Muscle layer of duodenum (tissue), 2 donors: ENCODE results near the gene PRIMPOL.

ENCODE experiments used
- H3K27ac ChIP-seq: one replicate; pipeline ENCODE4 v1.7.0; 2013; ENCODE audit warnings: mild to moderate bottlenecking, low read length
- H3K27me3 ChIP-seq: one replicate; pipeline ENCODE4 v1.7.0; 2013; ENCODE audit warnings: low read depth, mild to moderate bottlenecking, control low read depth, low read length
- H3K36me3 ChIP-seq, 2 donors: one replicate each; pipeline ENCODE4 v1.7.0; 2013; ENCODE audit warnings: low read length in 2 of 2, control low read depth in 1 of 2, mild to moderate bottlenecking in 1 of 2; ENCODE audit not compliant: insufficient read depth in 2 of 2, control insufficient read depth in 1 of 2
- H3K4me1 ChIP-seq, 2 donors: one replicate each; pipeline ENCODE4 v1.7.0; 2013; ENCODE audit warnings: low read length in 2 of 2, mild to moderate bottlenecking in 2 of 2, control low read depth in 1 of 2, moderate library complexity in 1 of 2; ENCODE audit not compliant: insufficient read depth in 2 of 2, control insufficient read depth in 1 of 2
- H3K4me3 ChIP-seq, 2 donors: one replicate each; pipeline ENCODE4 v1.7.0; 2013; ENCODE audit warnings: low read length in 2 of 2, low read depth in 1 of 2, mild to moderate bottlenecking in 1 of 2
- H3K9me3 ChIP-seq, 2 donors: one replicate each; pipeline ENCODE4 v1.7.0; 2013; ENCODE audit warnings: low read length in 2 of 2, control low read depth in 1 of 2, mild to moderate bottlenecking in 1 of 2; ENCODE audit not compliant: control insufficient read depth in 1 of 2
- donor health status: healthy.

The PRIMPOL gene

DNA sequence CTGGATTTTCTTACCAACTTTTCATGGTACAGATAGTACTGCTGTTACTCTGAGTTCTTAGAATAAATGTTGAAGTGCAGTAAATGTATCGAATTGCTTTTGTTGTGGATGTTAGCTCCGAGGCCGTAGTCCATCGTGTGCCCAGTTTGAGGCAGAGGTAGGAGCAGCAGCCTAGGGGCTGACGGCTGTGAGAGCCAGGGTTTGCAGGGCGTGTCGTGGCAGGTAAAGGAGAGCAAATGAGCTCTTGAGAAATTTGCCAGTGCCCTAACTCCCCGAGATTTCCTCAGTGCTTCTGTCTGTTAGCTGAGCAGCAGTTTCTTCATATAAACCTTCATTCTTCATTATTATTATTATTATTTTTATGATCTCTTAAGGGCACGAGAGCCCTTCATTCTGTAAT lies 21.6 kb downstream of the PRIMPOL start:
- no peaks in the 10 kb centered on the region for H3K27me3 ChIP-seq
- H3K4me3 ChIP-seq: no peak overlapping the region
- H3K36me3 ChIP-seq: peaks cover 19 to 64% of the 10 kb centered on the region in 2 donors
- no peaks in the 10 kb centered on the region for H3K9me3 ChIP-seq
- H3K27ac ChIP-seq: no peak overlapping the region
- H3K4me1 ChIP-seq: no peaks in the 10 kb centered on the region

DNA sequence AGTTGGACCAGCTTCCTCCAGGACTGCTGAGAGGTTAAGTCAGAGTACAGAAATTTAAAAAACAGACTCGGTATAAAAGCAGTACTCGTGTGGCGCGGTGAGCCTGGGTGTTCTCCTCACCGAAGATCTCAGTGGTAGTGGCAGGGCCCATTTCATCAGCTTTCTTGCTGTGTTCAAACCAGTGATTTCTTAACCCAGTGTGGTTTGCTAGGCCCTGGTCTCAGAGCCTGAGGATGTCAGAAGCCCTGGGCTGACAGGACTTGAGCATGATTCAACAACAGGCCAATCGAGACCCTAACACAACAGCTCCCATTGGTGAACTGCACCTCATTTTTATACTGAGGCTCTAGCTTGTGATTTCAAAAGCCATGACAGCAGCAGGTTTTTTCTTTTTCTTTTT lies 23.2 kb downstream of the PRIMPOL start:
- Histone ChIP-seq H3K36me3 (peaks cover 19 to 51% of the 10 kb centered on the region in 2 donors), H3K27ac (no peak overlapping the region), H3K4me3 (no peak overlapping the region), H3K27me3 (no peaks in the 10 kb centered on the region), H3K9me3 (no peaks in the 10 kb centered on the region), H3K4me1 (no peaks in the 10 kb centered on the region)

DNA sequence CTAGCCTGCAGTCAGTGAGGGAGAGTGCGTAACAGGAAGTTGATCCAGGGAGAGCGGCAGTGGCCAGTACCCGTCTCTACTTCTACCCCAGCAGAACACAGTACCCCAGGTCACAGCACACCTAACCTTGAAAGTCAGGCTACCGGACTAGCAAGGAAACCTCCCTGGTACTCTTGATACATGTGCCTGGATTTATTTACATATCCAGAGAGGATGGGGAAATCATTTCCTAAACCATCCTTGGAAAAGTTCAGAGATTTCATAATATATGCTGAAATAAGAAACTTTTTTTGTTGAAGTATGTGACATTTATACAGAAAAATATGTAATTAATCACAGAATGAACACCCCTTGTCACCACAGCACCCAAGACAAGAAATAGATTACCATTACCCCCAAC lies 24.5 kb downstream of the PRIMPOL start:
- Histone ChIP-seq H3K4me1 (no peaks in the 10 kb centered on the region), H3K4me3 (no peak overlapping the region), H3K27me3 (no peaks in the 10 kb centered on the region), H3K27ac (no peak overlapping the region), H3K9me3 (no peaks in the 10 kb centered on the region), H3K36me3 (peaks cover 13 to 41% of the 10 kb centered on the region in 2 donors)

DNA sequence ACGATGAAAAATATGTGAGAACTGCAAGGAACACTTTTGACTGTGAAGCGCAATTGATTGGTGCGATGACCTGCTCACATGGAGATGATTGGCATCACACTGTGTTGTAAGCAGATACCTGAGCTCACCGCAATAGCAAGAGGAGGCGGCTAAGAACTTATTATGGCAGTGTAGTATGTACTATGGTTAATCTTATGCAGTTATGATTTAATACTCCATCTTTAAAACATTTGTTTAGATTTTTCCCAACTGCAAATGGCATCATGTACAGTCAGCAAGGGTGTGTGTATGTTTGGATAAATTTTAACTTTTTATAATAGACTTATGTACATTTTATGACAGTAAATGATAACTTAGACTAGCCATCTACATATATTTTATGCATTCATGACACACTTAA lies 25.5 kb downstream of the PRIMPOL start:
- Histone ChIP-seq H3K36me3 (peaks cover 13 to 35% of the 10 kb centered on the region in 2 donors), H3K4me1 (no peaks in the 10 kb centered on the region), H3K27ac (no peak overlapping the region), H3K4me3 (no peak overlapping the region), H3K9me3 (no peaks in the 10 kb centered on the region), H3K27me3 (no peaks in the 10 kb centered on the region)

DNA sequence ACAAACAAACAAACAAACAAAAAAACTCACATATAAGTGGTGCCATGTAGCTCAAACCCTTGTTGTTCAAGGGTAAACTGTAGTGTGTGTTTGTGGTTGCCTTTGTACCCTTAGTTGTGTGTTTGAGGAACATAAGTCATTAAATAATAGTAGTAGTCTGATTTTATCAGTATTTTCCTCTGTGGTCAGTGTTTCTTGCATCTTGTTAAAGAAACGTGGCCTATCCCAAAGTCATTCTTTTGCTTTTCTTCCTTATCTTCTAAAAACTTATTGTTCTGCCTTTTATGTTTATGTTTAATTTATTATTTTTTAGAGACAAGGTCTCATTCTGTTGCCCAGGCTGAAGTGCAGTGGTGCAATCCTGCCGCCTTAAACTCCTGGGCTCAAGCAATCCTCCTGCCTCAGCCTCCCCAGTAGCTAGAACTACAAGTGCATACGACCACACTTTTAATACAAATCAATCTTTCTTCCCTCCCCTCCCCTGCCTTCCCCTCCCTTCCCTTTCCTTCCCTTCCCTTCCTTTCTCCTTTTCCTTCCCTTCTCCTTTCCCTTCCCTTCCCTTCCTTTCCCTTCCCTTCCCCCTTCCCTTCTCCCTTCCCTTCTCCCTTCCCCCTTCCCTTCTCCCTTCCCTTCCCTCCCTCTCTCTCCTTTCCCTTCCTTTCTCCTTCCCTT lies 26.4 kb downstream of the PRIMPOL start:
- Histone ChIP-seq H3K36me3 (peaks cover 17 to 32% of the 10 kb centered on the region in 2 donors), H3K27me3 (no peaks in the 10 kb centered on the region), H3K27ac (no peak overlapping the region), H3K4me1 (peaks cover 0 to 3% of the 10 kb centered on the region in 2 donors), H3K4me3 (no peak overlapping the region), H3K9me3 (no peaks in the 10 kb centered on the region)

DNA sequence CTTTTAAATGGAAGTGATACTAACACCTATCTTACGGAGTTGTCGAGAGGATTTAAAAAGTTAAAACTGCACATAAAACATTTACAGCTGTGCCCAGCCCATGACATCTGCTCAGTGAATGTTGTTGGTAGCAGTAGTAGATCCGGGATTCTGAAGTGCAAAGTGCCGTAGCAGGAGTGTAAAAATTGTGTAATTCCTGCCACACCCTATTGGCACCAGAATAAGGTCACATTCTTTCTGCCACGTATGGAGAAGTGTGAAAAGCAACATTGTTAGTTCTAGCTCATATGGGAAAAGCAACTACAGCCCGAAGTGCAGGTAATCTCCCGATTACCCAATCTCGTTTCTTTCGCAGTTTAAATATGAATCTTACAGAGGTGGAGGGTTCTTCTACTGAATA lies 31.2 kb downstream of the PRIMPOL start:
- Histone ChIP-seq H3K4me3 (no peak overlapping the region), H3K27me3 (no peaks in the 10 kb centered on the region), H3K4me1 (peaks cover 0 to 3% of the 10 kb centered on the region in 2 donors), H3K36me3 (peaks cover 3 to 7% of the 10 kb centered on the region in 2 donors), H3K27ac (peak overlapping the region; percentile 49), H3K9me3 (no peaks in the 10 kb centered on the region)

DNA sequence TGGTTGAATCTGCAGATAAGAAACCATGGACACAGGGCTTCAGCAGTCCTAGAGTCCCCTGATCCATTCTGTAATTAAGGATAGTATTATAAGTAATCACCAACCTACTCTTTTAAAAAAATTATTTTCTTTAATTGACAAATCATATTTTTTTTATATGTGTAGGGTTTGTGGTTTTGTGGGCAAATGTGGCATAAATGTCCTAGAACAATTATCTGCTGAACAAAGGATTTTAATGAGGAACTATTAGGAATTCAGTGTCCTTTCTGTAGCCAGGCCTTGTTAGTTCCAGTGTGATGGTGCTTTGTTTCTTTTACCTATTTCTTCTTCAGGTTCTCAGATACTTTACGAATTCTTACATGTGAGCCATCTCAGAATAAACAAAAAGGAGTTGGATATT lies 32.4 kb downstream of the PRIMPOL start:
- Histone ChIP-seq H3K27ac (no peak overlapping the region), H3K36me3 (peaks cover 3 to 7% of the 10 kb centered on the region in 2 donors), H3K9me3 (no peaks in the 10 kb centered on the region), H3K4me3 (no peak overlapping the region), H3K4me1 (peaks cover 0 to 3% of the 10 kb centered on the region in 2 donors), H3K27me3 (no peaks in the 10 kb centered on the region)

DNA sequence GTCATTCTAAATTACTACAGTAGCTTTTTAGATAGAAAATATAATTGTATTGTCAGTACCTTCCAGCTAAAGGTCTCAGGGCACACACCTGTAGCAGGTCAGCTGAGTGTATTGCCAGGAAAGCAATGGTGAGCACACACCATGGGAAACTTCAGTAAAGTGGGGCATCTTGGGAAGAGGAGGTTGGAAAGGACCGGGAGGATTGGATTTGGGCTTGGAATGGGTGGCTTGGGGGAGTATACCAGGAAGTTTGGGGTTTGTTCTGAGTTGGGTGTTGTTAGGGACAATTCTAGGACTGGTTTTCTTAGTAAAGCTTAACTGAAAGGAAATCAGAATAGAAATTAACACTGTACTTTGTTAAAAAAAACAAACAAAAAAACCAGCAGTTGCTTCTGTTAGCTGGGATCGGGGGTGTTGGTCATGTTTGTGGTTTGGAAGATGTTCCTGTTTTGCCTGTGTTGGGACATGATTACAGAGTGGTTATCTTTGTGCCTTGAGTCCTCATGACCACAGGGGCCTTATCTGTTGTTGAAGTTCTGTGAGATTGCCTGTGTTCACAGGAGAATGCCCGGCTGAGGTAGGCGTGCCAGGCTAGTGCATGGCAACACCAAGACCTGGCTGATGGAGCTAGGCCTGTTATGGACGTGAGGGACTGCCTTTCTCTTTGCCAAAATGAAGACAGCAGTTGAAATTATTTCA lies 35.1 kb downstream of the PRIMPOL start:
- Histone ChIP-seq H3K4me1 (peaks cover 0 to 3% of the 10 kb centered on the region in 2 donors), H3K9me3 (no peaks in the 10 kb centered on the region), H3K4me3 (no peak overlapping the region), H3K36me3 (peaks cover 3 to 7% of the 10 kb centered on the region in 2 donors), H3K27me3 (no peaks in the 10 kb centered on the region), H3K27ac (no peak overlapping the region)

DNA sequence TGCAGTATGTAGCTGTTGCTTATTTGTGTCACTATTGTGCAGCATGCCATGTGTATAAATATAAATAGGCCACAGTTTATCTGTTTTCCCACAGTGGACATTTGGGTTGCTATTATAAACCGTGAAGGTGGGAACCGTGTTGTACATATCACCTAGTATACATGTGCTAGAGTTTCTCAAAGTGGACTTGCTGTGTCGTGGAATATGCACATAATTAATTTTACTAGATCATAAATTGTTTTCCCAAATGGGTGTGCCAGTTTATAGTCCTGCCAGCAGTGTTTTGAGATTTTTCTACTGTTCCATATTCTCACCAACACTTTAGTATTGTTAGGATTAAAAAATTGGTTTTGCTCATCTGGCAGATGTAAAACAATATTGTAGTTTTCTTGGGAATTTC lies 38.5 kb downstream of the PRIMPOL start:
- no peak overlapping the region for H3K4me3 ChIP-seq
- no peaks in the 10 kb centered on the region for H3K27me3 ChIP-seq
- no peaks in the 10 kb centered on the region for H3K4me1 ChIP-seq
- no peaks in the 10 kb centered on the region for H3K9me3 ChIP-seq
- peaks cover 0 to 2% of the 10 kb centered on the region in 2 donors for H3K36me3 ChIP-seq
- no peak overlapping the region for H3K27ac ChIP-seq

DNA sequence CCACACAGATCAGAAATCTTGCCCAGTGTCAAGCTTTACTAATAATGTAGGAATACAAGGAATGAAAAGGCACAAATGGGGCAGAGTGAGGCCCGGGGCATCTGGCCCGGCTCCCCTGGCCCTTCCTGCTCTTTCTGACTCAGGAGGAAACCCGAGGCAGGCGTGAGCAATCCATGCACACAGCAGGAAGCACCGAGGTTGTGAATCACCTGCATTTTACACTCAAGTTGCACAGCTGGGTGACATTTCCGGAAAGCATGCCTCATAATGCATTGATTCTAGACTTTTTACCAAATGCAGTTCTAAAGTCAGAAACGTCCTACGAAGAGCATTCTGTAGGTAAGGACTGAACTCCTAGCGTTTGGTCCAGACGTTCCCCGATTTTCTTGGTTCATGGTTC lies 38.9 kb downstream of the PRIMPOL start:
- no peak overlapping the region for H3K27ac ChIP-seq
- no peaks in the 10 kb centered on the region for H3K4me1 ChIP-seq
- no peaks in the 10 kb centered on the region for H3K9me3 ChIP-seq
- no peak overlapping the region for H3K4me3 ChIP-seq
- no peaks in the 10 kb centered on the region for H3K27me3 ChIP-seq
- H3K36me3 ChIP-seq: no peaks in the 10 kb centered on the region

DNA sequence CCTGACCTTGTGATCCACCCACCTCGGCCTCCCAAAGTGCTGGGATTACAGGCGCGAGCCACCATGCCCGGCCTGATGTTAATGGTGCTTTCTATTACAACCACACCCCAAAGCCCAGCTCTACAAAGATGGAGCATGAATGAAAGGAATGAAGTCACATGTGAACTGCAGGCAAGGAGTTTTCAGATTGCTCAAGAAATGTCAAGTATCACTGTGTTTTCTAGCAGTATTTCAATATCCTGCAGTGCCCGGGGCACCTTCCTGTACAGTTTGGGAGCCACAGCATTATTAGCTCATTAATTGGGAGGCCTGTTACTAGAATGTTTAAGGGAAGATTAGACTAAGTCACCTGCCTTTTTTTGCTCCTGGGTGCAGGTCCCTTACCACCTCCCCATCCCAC lies 40.1 kb downstream of the PRIMPOL start:
- Histone ChIP-seq H3K27ac (no peak overlapping the region), H3K9me3 (no peaks in the 10 kb centered on the region), H3K36me3 (no peaks in the 10 kb centered on the region), H3K4me1 (no peaks in the 10 kb centered on the region), H3K4me3 (no peak overlapping the region), H3K27me3 (no peaks in the 10 kb centered on the region)
